Ovary (tissue), 9 donors: ENCODE results near the gene FITM1. TPM values are rescaled to one million over a fixed set of nuclear protein-coding genes. Genes with fewer than 3 reads are reported as not detected.

Experiments used
- DNase-seq, 5 donors: peaks; one replicate each; pipeline ENCODE4 v3.0.0-alpha.2; 2019 to 2020
- H3K27ac ChIP-seq, 2 donors: fragments of 200-600 bp; one replicate each; pipeline versions ENCODE4 v1.5.1 to v1.8.0; 2019 to 2022
- H3K27me3 ChIP-seq: fragments of 200-600 bp; one replicate; pipeline ENCODE4 v1.8.0; 2022
- H3K36me3 ChIP-seq: fragments of 200-600 bp; sonication (generic); one replicate; pipeline ENCODE4 v1.5.1; 2019
- H3K4me1 ChIP-seq: one replicate; pipeline ENCODE4 v1.8.1; 2013; ENCODE audit warnings: mild to moderate bottlenecking, moderate library complexity; ENCODE audit not compliant: insufficient read depth
- H3K4me3 ChIP-seq: fragments of 200-600 bp; sonication (generic); one replicate; pipeline ENCODE4 v1.5.1; 2017
- H3K9me3 ChIP-seq, 2 donors: fragments of 200-600 bp in 1 of 2; sonication (generic) in 1 of 2; one replicate each; pipeline versions ENCODE4 v1.5.1 to v1.8.1; 2013 to 2019; ENCODE audit warnings: mild to moderate bottlenecking in 1 of 2, moderate library complexity in 1 of 2
- EP300 ChIP-seq: sonication (generic); formaldehyde crosslinking; IDR thresholded peaks from one replicate; pipeline ENCODE4 v1.6.1; 2017; ENCODE audit warnings: antibody characterized with exemption
- POLR2A ChIP-seq: fragments of 450-650 bp; IDR thresholded peaks from one replicate; pipeline ENCODE4 v1.6.1; 2017; ENCODE audit warnings: antibody characterized with exemption, mild to moderate bottlenecking, moderate library complexity
- WGBS, 3 donors: extraction: QIAGEN DNeasy Blood & Tissue Kit in 1 of 3; methylation state at CpG; one replicate each; pipeline versions ENCODE4 v1.1.5 to v1.1.7; 2013 to 2017; 5-methylcytosine and 5-hydroxymethylcytosine counted together
- intact Hi-C, 4 donors: fragments of 100-400 bp; cut with DNase I; formaldehyde crosslinking; loops; one replicate each; pipeline versions ENCODE4 v1.11.0 to v1.15.1; 2022 to 2023
- polyA plus RNA-seq, 2 donors: library from polyadenylated mRNA; stranded (reverse); fragments of 200-250 nt in 1 of 2; fragments of 350-450 nt in 1 of 2; fragmentation: Illumina TruSeq in 1 of 2; extraction: RNeasy Lipid Tissue Mini Kit (QIAGEN cat#74804) in 1 of 2; gene quantifications; one replicate each; pipeline ENCODE4 v1.2.3, GENCODE V29; 2013 to 2014
- total RNA-seq, 7 donors: library from RNA; depleted of rRNA in 2 of 7; stranded (reverse); fragments of >200 nt in 2 of 7; fragmentation: NEBNext Ultra II Directional in 3 of 7; extraction: Animal tissue kit (Norgen Biotek cat#: 25700) in 3 of 7; gene quantifications; one replicate each; pipeline versions ENCODE4 v1.1.0 to v1.2.4, GENCODE V29; 2016 to 2023
- TF ChIP-seq, protein P1 (sequence below), 3 donors: fragments of 450-650 bp in 2 of 3; fragments of 200-600 bp in 1 of 3; IDR thresholded peaks; one replicate each; pipeline versions ENCODE4 v1.5.1 to v1.8.0; 2016 to 2022; ENCODE audit warnings: antibody characterized with exemption in 3 of 3, mild to moderate bottlenecking in 1 of 3
- donor health status: DM: no; HTN: no; CAD: no; lungs with moderate emphysema.
- donor health status: DM: no; HTN: no; CAD: no.
- donor health status: Bipolar disorder and iron deficiency.
- donor health status: DM: yes; HTN: yes; CAD: no.
- donor health status: DM: no; HTN: no; CAD: no.
- donor health status: DM: yes; HTN: yes; CAD: no.

The FITM1 gene
- total and polyA plus RNA-seq, 9 donors: 0.57 to 1.2 (median 0.78) TPM; not detected in 3

DNA sequence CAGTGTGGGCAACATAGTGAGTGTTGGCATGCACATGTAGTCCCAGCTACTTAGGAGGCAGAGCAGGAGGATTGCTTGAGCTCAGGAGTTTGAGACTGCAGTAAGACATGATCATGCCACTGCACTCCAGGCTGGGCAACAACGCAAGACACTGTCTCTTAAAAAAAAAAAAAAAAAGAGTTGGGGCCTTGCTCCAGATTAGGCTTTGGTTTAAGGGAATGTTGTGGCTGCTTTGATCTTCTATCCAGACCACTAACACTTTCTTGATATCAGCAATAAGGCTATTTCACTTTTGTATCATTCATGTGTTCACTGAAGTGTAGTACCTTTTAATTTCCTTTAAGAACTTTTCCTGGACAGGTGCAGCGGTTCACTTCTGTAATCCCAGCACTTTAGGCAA, 2.8 kb upstream of the FITM1 start:
- no peak for TF ChIP-seq EP300
- TF ChIP-seq POLR2A: no peak
- TF ChIP-seq, protein P1, sequence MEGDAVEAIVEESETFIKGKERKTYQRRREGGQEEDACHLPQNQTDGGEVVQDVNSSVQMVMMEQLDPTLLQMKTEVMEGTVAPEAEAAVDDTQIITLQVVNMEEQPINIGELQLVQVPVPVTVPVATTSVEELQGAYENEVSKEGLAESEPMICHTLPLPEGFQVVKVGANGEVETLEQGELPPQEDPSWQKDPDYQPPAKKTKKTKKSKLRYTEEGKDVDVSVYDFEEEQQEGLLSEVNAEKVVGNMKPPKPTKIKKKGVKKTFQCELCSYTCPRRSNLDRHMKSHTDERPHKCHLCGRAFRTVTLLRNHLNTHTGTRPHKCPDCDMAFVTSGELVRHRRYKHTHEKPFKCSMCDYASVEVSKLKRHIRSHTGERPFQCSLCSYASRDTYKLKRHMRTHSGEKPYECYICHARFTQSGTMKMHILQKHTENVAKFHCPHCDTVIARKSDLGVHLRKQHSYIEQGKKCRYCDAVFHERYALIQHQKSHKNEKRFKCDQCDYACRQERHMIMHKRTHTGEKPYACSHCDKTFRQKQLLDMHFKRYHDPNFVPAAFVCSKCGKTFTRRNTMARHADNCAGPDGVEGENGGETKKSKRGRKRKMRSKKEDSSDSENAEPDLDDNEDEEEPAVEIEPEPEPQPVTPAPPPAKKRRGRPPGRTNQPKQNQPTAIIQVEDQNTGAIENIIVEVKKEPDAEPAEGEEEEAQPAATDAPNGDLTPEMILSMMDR (IDR thresholded peaks at IDR 0.05): no peak
- Histone ChIP-seq H3K27me3 (no peaks in the 10 kb centered on the region), H3K4me3 (no peak overlapping the region), H3K9me3 (no peaks in the 10 kb centered on the region), H3K27ac (no peak overlapping the region), H3K4me1 (no peaks in the 10 kb centered on the region), H3K36me3 (no peaks in the 10 kb centered on the region)
- intact Hi-C loops: no loop called here
- no peak for DNase-seq
- 73 to 84% (median 77%) methylated on average over 2 of the region's 2 CpGs for WGBS, 3 donors

DNA sequence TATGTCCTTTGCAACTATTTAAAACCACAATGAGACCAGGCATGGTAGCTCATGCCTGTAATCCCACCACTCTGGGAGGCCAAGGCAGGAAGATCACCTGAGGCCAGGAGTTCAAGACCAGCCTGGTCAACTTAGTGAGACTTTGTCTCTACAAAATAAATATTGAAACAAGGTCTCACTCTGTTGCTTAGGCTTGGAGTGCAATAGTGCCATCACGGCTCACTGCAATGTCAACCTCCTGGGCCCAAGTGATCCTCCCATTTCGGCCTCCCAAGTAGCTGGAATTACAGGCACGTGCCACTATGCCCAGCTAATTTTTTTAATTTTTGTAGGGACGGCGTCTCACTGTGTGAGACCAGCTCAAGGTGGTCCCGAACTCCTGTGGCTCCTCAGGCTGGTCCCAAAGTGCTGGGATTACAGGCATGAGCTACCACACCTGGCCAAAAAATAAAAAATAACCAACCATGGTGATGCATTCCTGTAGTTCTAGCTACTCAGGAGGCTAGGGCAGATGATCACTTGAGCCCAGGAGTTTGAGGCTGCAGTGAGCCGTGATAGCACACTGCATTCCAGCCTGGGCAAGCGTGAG, 955 bp upstream of the FITM1 start:
- peak in 1 of 5 donors; percentile 19 for DNase-seq
- H3K4me3 ChIP-seq: no peak overlapping the region
- no peaks in the 10 kb centered on the region for H3K4me1 ChIP-seq
- H3K9me3 ChIP-seq: no peaks in the 10 kb centered on the region
- H3K27me3 ChIP-seq: no peaks in the 10 kb centered on the region
- WGBS, 3 donors: 91 to 94% (median 93%) methylated on average over 8 of the region's 8 CpGs
- H3K36me3 ChIP-seq: no peaks in the 10 kb centered on the region
- H3K27ac ChIP-seq: no peak overlapping the region
- no peak for TF ChIP-seq POLR2A
- TF ChIP-seq, protein P1 (IDR thresholded peaks at IDR 0.05): no peak
- TF ChIP-seq EP300: no peak
- intact Hi-C loops: no loop called here

DNA sequence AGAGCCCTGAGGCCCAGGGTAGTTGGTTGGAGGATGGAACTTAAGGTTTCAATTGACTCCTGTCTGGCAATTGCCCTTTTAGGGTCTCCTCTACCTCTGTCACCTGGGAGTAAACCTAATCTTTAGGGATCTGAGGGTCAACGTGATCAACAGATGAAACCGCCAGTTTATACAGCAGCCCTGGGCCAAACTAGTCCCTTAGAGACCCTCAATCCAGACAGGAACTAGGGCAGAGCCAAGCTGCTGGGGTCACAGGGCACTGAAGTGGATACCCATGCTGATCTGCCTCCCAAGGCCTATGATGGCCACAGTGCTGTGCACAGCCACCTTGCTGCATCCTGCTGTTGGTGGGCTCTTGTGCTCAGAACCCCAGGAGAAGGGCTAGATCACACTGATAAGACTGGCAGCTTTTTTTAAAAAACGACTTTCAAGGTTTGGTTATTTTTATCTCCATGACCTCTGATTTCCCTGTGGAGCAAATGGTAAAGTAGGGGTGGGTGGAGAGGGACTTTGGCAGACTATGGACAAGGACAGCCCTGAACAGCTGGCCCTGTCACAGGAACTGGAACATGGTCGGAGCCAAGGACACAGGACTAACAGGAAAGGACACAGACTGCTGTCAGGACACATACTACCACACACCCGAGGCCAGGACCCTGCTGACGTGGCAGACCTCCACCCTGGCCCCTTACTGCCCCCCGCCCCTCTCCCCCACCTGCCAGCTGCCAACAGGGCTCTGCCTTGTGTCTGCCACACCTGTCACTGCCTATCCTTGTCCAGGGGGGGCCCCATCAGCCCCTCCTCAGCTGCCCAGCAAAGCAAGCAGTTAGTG, 474 bp downstream of the FITM1 start:
- DNase-seq: peak in 2 of 5 donors; percentile 16 to 29
- Histone ChIP-seq H3K27ac (no peak overlapping the region), H3K27me3 (no peaks in the 10 kb centered on the region), H3K4me3 (no peak overlapping the region), H3K4me1 (peaks cover 1% of the 10 kb centered on the region), H3K9me3 (no peaks in the 10 kb centered on the region), H3K36me3 (no peaks in the 10 kb centered on the region)
- intact Hi-C loops: no loop called here
- 60 to 62% (median 62%) methylated on average over 7 of the region's 7 CpGs for WGBS, 3 donors
- TF ChIP-seq POLR2A (no peak), EP300 (no peak)
- TF ChIP-seq, protein P1 (IDR thresholded peaks at IDR 0.05): no peak

DNA sequence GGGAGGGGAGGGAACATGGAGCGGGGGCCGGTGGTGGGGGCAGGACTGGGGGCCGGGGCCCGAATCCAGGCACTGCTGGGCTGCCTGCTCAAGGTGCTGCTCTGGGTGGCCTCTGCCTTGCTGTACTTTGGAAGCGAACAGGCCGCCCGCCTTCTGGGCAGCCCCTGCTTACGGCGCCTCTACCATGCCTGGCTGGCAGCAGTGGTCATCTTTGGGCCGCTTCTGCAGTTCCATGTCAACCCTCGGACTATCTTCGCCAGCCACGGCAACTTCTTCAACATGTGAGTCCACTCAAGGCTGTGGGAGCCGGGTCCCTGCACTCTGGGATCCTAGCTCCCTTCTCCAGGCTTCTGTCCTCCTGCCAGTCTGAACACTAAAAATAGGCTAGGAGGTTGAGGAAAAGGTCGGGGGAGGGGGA, 1.1 kb downstream of the FITM1 start:
- peaks cover 2% of the 10 kb centered on the region for H3K4me1 ChIP-seq
- TF ChIP-seq, protein P1 (IDR thresholded peaks at IDR 0.05): no peak
- no peak for TF ChIP-seq POLR2A
- no peak for TF ChIP-seq EP300
- H3K27me3 ChIP-seq: no peaks in the 10 kb centered on the region
- 82 to 87% (median 85%) methylated on average over 11 to 15 of the region's 15 CpGs for WGBS, 3 donors
- no peak overlapping the region for H3K27ac ChIP-seq
- intact Hi-C loops: no loop called here
- H3K36me3 ChIP-seq: no peaks in the 10 kb centered on the region
- peak in 1 of 5 donors; percentile 30 for DNase-seq
- H3K9me3 ChIP-seq: no peaks in the 10 kb centered on the region
- H3K4me3 ChIP-seq: no peak overlapping the region
